ENCODE results near the gene C2orf49. TPM values are rescaled to one million over a fixed set of nuclear protein-coding genes. Genes with fewer than 3 reads are reported as not detected.

C2orf49 gene
- total RNA-seq, 1 experiment from 2014 or later = 26.0 TPM

- DNase-seq (ENCODE audit: extremely low read depth, low read depth) = no peak
These were observed 43.2 kb downstream of the C2orf49 start for GRCh38 chr2:105380432-105381100.

GRCh38 chr2:105381101-105381668, 43.8 kb downstream of the C2orf49 start:
- DNase-seq (ENCODE audit: extremely low read depth, low read depth) = no peak

GRCh38 chr2:105382177-105382576, 44.8 kb downstream of the C2orf49 start:
- DNase-seq (ENCODE audit: extremely low read depth, low read depth) = no peak

- DNase-seq (ENCODE audit: extremely low read depth, low read depth) = no peak
These were observed 46.3 kb downstream of the C2orf49 start for GRCh38 chr2:105383432-105384166.

- no peak for DNase-seq (ENCODE audit: extremely low read depth, low read depth)
These were observed 46.9 kb downstream of the C2orf49 start for GRCh38 chr2:105384216-105384615.

DNA sequence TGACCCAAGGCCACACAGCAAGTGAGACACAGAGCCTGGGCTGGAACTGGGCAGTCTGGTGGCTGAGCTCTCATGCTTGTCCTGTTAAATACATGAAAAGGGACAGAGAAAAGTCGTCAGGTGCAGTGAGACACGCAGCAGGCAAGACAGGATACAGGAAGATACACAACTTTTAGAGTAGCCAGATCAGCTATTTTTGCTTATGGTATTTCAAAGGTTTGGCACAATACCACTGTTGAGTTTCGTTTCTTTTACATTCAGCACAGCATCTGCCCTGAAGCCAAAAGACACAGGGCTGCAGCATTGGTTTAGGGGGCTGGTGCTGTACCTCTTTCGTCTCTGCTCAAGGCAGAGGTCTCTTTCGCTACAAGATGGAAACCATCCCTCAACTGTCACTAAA, 47.5 kb downstream of the C2orf49 start:
- DNase-seq (ENCODE audit: extremely low read depth, low read depth) = no peak

- DNase-seq (ENCODE audit: extremely low read depth, low read depth) = no peak
These were observed 48.6 kb downstream of the C2orf49 start for GRCh38 chr2:105385731-105386540.

GRCh38 chr2:105387225-105387624, 49.9 kb downstream of the C2orf49 start:
- no peak for DNase-seq (ENCODE audit: extremely low read depth, low read depth)

DNA sequence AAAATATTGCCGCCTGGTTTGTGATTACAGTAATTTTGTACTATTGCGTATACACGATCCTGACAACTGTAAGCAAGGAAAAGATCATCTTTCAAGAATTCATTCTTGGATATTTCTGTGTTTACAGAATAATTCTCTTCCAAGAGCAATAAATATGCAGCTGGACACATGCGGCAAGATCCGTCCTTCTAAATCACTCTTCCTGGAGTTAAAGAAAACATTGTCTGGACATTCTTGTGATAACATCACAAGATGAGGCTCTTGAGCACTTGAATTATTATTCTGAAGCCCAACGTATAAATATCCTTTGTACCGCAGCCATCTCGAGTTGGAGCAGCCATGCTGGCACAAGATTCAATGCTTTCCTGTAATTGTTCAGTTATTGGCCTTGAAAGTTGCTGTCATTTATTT, 51.6 kb downstream of the C2orf49 start:
- DNase-seq (ENCODE audit: extremely low read depth, low read depth) = no peak

DNA sequence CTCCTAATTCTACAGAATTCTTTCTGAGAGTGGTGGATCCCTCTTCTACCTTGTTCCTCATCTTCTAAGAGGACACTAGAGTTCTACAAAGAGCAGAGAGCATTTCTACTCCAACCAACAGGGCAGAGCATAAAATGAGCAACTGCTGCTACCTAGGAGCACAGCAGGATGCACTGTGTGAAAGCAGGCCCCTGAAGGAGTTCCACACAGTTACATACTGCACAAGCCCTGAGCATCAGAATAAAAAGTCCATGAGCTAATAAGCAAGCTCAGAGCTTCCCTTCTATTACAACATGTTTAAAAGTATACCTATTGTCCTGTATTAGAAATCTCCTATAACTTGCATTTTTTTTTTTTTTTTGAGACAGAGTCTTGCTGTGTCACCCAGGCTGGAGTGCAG, 53.1 kb downstream of the C2orf49 start:
- no peak for DNase-seq (ENCODE audit: extremely low read depth, low read depth)

DNA sequence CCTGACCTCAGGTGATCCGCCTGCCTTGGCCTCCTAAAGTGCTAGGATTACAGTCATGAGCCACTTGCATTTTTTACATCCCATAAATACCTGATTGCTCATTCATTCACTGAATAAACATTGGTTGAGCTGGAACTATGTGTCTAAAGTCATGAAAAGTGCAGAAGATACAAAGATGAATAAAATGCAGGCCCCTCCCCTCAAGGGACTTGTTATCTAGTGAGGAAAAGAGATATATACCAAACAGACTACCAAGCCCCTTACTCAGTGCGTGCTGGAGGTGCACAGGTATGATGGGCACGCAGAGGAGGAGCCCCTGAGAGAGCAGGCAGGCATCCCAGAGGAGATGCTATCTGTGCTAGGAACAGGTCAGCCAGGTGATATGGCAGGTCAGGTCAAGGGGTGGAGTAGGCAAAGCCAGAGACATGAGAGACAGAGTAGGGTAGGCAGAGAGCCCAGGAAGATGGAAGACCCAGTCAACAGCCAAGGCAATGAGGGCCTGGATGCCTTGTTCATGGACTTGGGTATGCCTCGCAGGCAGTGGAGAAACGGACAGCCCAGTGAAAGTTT, 53.8 kb downstream of the C2orf49 start:
- DNase-seq (ENCODE audit: extremely low read depth, low read depth) = no peak

- no peak for DNase-seq (ENCODE audit: extremely low read depth, low read depth)
These were observed 54.7 kb downstream of the C2orf49 start for GRCh38 chr2:105391763-105392662.

GRCh38 chr2:105393373-105394055, 56.2 kb downstream of the C2orf49 start:
- no peak for DNase-seq (ENCODE audit: extremely low read depth, low read depth)

DNA sequence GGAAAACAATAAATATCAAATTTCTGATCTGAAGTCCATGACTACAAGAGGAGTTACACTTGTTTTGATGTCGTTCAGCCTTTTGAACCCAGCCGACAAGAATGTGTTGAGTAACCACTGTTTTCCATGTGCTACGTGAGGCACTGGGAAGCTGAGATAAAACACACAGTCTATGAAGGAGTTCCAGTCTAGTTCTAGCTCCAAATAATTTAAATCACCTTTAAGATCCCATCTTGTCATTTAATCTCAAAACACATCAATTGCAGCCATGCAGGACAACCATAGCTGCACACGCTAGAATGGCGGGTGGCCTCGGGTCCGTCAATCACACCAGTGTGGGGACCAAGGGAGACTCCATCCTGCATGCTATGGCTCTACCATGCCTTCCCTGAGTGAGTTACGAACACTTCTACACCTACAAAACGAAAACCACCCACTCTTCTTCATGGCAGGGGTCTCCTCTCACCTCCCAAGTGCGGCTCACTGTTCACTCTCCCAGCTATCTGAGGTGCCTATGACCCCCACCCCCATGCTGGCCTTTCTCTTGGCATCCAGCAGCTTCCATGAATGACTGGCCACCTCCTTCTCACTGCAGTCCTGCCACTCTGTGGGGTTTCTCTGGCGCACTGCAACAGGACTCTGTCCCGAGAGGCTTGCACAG, 57.7 kb downstream of the C2orf49 start:
- no peak for DNase-seq (ENCODE audit: extremely low read depth, low read depth)

DNA sequence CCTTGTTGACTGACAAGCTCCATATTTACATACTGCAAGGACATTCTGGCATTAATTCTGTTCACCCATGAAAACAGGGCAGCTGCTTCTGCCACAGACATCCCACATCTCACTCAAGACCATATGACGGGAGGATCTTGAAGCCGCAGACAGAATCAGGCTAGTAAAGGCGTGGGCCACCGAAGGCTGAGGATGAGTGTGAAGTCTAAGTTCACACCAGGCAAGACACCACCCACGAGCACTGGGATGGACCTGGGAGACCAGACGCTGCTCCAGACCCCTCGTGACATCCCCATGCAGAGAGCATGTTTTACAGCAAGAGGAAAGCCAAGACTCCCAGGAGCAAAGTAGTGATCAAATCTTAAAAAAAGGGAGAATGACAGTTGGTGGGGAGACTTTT, 58.4 kb downstream of the C2orf49 start:
- no peak for DNase-seq (ENCODE audit: extremely low read depth, low read depth)

GRCh38 chr2:105396254-105397024, 59.1 kb downstream of the C2orf49 start:
- peak; percentile 72 for DNase-seq (ENCODE audit: extremely low read depth, low read depth)

DNA sequence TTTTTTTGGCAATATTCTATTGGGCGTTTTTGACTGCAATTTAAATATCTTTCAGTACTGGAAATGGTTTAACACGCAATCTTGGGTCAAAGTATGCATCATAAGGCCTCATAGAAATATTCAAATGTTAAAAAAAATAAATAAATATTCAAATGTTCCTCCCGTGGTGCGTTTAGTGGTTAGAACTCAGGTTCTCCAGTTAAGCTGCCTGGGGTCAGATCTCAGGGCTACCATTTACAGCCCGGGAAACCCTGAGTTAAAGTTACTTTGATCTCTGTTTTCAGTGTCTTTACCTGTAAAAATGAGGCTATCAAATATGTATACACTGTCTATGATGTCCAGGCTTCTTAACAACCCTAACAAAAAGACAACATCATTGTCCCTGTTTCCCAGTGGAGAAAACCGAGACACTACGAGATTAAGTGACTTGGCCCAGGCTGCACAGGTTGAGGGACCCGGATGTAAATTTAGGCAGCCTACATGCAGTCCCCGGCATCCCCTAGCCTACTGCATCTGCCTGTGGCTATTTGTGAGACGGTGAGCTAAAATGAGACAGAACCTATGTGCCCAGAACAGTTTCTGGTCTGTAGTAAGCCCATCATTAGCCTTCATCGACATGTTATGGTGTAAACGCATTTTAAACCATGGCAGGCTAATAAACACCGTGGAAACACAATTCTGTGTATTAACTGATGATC, 59.8 kb downstream of the C2orf49 start:
- no peak for DNase-seq (ENCODE audit: extremely low read depth, low read depth)

Measured in NCI-H460 (cell line).